Measurements from ENCODE around the gene ZSWIM5.

GRCh38 chr1:45015683-45016082 is 190.7 kb downstream of the ZSWIM5 start:
- TF ChIP-seq CTCF (IDR thresholded peaks at IDR 0.05; ENCODE audit: low read length) (no peak), EZH2phosphoT487 (IDR thresholded peaks at IDR 0.05; ENCODE audit: low read length) (no peak), EZH2 (optimal IDR thresholded peaks at IDR 0.05; ENCODE audit: low read depth, low read length) (no peak)
